SK-N-SH (cell line): ENCODE measurements around the gene GALR3. TPM values are rescaled to one million over a fixed set of nuclear protein-coding genes. Genes with fewer than 3 reads are reported as not detected.

Experiments used
- CTCF ChIA-PET: fragments of 300-600, 350-600 bp; formaldehyde crosslinking; extraction: SDS; loops from one replicate; lab custom pipeline; 2021; lab: Yijun Ruan, JAX
- POLR2A ChIA-PET: fragments of 350-600 bp; sonication (Branson Sonifier 250); formaldehyde crosslinking; extraction: SDS; loops from one replicate; lab custom pipeline; 2020; ENCODE audit warnings: antibody characterized with exemption, inconsistent platforms; lab: Yijun Ruan, JAX
- DNase-seq: peaks from one replicate; pipeline ENCODE4 v3.0.0; 2012
- H2AFZ ChIP-seq: fragments of 200-600 bp; sonication (generic); 2 replicates; pipeline ENCODE4 v1.8.1; 2016; ENCODE audit warnings: antibody characterized with exemption, mild to moderate bottlenecking, low read depth
- H3F3A ChIP-seq: fragments of 200-600 bp; sonication (generic); replicated peaks from 2 replicates; pipeline ENCODE3; 2016; ENCODE audit warnings: antibody characterized with exemption, mild to moderate bottlenecking; ENCODE audit not compliant: insufficient read depth
- H3K27ac ChIP-seq, 2 experiments: fragments of 200-500 bp in 1 of 2; fragments of 200-600 bp in 1 of 2; sonication (Bioruptor generic) in 1 of 2; sonication (generic), shearing (Covaris generic) in 1 of 2; 2 replicates each; pipeline versions ENCODE4 v1.5.1 to v1.6.1; 2014 to 2016; ENCODE audit warnings: low read depth in 2 of 2, inconsistent platforms in 1 of 2, low read length in 1 of 2, mild to moderate bottlenecking in 1 of 2, mixed read lengths in 1 of 2
- H3K27me3 ChIP-seq: fragments of 200-600 bp; sonication (generic), shearing (Covaris generic); 2 replicates; pipeline ENCODE4 v1.6.1; 2016; ENCODE audit warnings: mixed run types; ENCODE audit not compliant: insufficient read depth
- H3K36me3 ChIP-seq, 2 experiments: fragments of 200-500 bp in 1 of 2; fragments of 200-600 bp in 1 of 2; sonication (Bioruptor generic) in 1 of 2; sonication (generic) in 1 of 2; replicated peaks in 1 of 2; 2 replicates each; pipeline versions ENCODE3 to v1.5.1; 2014 to 2016; ENCODE audit warnings: low read length in 1 of 2, mild to moderate bottlenecking in 1 of 2; ENCODE audit not compliant: insufficient read depth in 2 of 2, control insufficient read depth in 1 of 2
- H3K4me1 ChIP-seq, 2 experiments: fragments of 200-500 bp in 1 of 2; fragments of 200-600 bp in 1 of 2; sonication (Bioruptor generic) in 1 of 2; sonication (generic), shearing (Covaris generic) in 1 of 2; 2 replicates each; pipeline versions ENCODE4 v1.5.1 to v1.6.1; 2014 to 2016; ENCODE audit warnings: low read depth in 1 of 2, low read length in 1 of 2, mixed run types in 1 of 2; ENCODE audit not compliant: insufficient read depth in 2 of 2, control insufficient read depth in 1 of 2
- H3K4me2 ChIP-seq: fragments of 200-600 bp; sonication (generic), shearing (Covaris generic); 2 replicates; pipeline ENCODE4 v1.6.1; 2017; ENCODE audit warnings: mixed run types
- H3K4me3 ChIP-seq, 2 experiments: fragments of 200-500 bp in 1 of 2; fragments of 200-600 bp in 1 of 2; sonication (Bioruptor generic) in 1 of 2; sonication (generic), shearing (Covaris generic) in 1 of 2; 2 replicates each; pipeline versions ENCODE4 v1.5.1 to v1.8.1; 2014 to 2016; ENCODE audit warnings: low read depth in 2 of 2, inconsistent platforms in 1 of 2, low read length in 1 of 2, mild to moderate bottlenecking in 1 of 2, mixed read lengths in 1 of 2, moderate library complexity in 1 of 2
- H3K79me2 ChIP-seq: fragments of 200-600 bp; sonication (generic); 2 replicates; pipeline ENCODE4 v1.8.1; 2017; ENCODE audit warnings: mild to moderate bottlenecking; ENCODE audit not compliant: insufficient read depth
- H3K9ac ChIP-seq: fragments of 200-600 bp; sonication (generic); 2 replicates; pipeline ENCODE4 v1.6.1; 2017; ENCODE audit warnings: mixed run types
- H3K9me2 ChIP-seq: fragments of 200-600 bp; sonication (generic); 2 replicates; pipeline ENCODE4 v1.6.1; 2017; ENCODE audit warnings: mixed run types
- H3K9me3 ChIP-seq: fragments of 200-600 bp; sonication (generic); 2 replicates; pipeline ENCODE4 v1.6.1; 2017; ENCODE audit warnings: mixed run types, mild to moderate bottlenecking, moderate library complexity
- H4K20me1 ChIP-seq: fragments of 200-600 bp; sonication (generic); 2 replicates; pipeline ENCODE4 v1.6.1; 2017; ENCODE audit warnings: mild to moderate bottlenecking, mixed run types; ENCODE audit not compliant: insufficient read depth
- FOSL2 ChIP-seq: IDR thresholded peaks from 2 replicates; pipeline ENCODE4 v1.4.0; 2012; ENCODE audit warnings: low read depth, mild to moderate bottlenecking, moderate library complexity, borderline replicate concordance
- GABPA ChIP-seq: IDR thresholded peaks from 2 replicates; pipeline ENCODE4 v1.4.0; 2012; ENCODE audit warnings: low read depth, mild to moderate bottlenecking
- NRF1 ChIP-seq: IDR thresholded peaks from 2 replicates; pipeline ENCODE4 v1.6.1; 2012; ENCODE audit warnings: low read depth, mild to moderate bottlenecking, low read length
- RAD21 ChIP-seq: IDR thresholded peaks from 2 replicates; pipeline ENCODE4 v1.6.1; 2012; ENCODE audit warnings: mild to moderate bottlenecking, low read length
- RXRA ChIP-seq: IDR thresholded peaks from 2 replicates; pipeline ENCODE4 v1.4.0; 2012; ENCODE audit warnings: low read depth, mild to moderate bottlenecking, borderline replicate concordance
- TAF1 ChIP-seq: IDR thresholded peaks from 2 replicates; pipeline ENCODE4 v1.6.1; 2012; ENCODE audit warnings: low read depth, mild to moderate bottlenecking, low read length, moderate library complexity, borderline replicate concordance
- WGBS: methylation state at CpG from one replicate; pipeline ENCODE4 v1.1.6; 2017; ENCODE audit warnings: low lambda C conversion rate; 5-methylcytosine and 5-hydroxymethylcytosine counted together
- polyA plus RNA-seq, 3 experiments: library from polyadenylated mRNA; depleted of rRNA; stranded (reverse); fragments of >200 nt; gene quantifications; 2 replicates each; pipeline ENCODE4 v1.2.3, GENCODE V29; 2012
- TF ChIP-seq, protein P1 (sequence below): fragments of 150-350 bp; IDR thresholded peaks from 2 replicates; pipeline ENCODE4 v1.6.1; 2016; ENCODE audit warnings: mild to moderate bottlenecking, low read depth, low read length
- TF ChIP-seq, protein P2 (sequence below): IDR thresholded peaks from 2 replicates; pipeline ENCODE4 v1.6.1; 2012; ENCODE audit warnings: mild to moderate bottlenecking, low read depth, low read length, moderate library complexity
- TF ChIP-seq, protein P3 (sequence below): fragments of 200-600 bp; sonication (generic); IDR thresholded peaks from 2 replicates; pipeline ENCODE4 v1.6.1; 2017; ENCODE audit warnings: antibody characterized with exemption, mild to moderate bottlenecking, moderate library complexity

GALR3 gene, protein sequence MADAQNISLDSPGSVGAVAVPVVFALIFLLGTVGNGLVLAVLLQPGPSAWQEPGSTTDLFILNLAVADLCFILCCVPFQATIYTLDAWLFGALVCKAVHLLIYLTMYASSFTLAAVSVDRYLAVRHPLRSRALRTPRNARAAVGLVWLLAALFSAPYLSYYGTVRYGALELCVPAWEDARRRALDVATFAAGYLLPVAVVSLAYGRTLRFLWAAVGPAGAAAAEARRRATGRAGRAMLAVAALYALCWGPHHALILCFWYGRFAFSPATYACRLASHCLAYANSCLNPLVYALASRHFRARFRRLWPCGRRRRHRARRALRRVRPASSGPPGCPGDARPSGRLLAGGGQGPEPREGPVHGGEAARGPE
- not detected in 2 replicates for polyA plus RNA-seq (2012; rRNA removed)
- not detected in 2 replicates for polyA plus RNA-seq (2012; cell fraction: cytosol; rRNA removed)
- polyA plus RNA-seq (2012; cell fraction: nucleus; rRNA removed), result 0.13 and 0.50 TPM in 2 replicates

DNA sequence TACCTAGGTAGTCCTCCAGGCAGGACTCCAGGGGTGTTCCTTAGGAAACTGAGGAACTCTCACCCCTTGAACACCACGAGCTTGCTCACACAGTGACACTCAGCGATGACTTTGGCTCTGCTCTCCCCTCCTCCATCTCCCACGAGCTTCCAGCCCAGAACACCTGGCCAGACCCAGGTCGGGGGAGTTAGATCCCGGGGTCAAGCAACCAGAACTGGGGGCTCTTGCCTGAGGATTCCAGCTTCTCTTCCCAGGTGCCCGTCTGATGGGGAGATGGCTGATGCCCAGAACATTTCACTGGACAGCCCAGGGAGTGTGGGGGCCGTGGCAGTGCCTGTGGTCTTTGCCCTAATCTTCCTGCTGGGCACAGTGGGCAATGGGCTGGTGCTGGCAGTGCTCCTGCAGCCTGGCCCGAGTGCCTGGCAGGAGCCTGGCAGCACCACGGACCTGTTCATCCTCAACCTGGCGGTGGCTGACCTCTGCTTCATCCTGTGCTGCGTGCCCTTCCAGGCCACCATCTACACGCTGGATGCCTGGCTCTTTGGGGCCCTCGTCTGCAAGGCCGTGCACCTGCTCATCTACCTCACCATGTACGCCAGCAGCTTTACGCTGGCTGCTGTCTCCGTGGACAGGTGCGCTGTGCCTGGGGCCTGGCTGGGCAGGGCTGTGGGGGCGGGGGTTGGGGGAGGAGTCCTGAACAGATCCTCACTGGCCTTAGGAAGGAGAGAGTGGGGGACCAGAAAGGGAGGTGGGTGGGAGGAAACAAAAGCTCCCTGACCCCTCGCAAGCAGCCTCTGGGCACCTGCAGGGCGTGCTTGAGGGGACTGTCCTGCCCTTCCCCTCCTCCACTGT, at the start of gene GALR3:
GALR3 (plus strand) TSS at position 249 of the 852 bp plus-strand sequence; CDS start at position 274, 25 bp downstream.
- ChIA-PET CTCF (interaction anchor here (0.6 to 14.0 kb wide), 4 partner anchors 13 to 74 kb away, joined by 3 to 182 read pairs (median 3); partner anchors contain the start of gene ANKRD54), POLR2A (interaction anchor here (1.0 kb wide), 1 partner anchor 16 kb away, joined by 5 read pairs; the partner anchor contains the start of gene GCAT)
- Histone ChIP-seq H2AFZ (no peak within 1 kb of the TSS), H3K9me2 (no peaks in the 10 kb centered on the region), H3K4me1 (peaks cover 0 to 1% of the 10 kb centered on the region in 2 experiments; a peak in 1 of 4 replicates), H3K27me3 (no peaks in the 10 kb centered on the region; the same call in 1 of the 2 replicates), H3K9me3 (no peaks in the 10 kb centered on the region), H3K4me2 (no peak within 1 kb of the TSS), H3F3A (no peaks in the 10 kb centered on the region), H3K36me3 (no peaks in the 10 kb centered on the region), H3K4me3 (no peak within 1 kb of the TSS), H3K27ac (no peak within 1 kb of the TSS), H3K79me2 (no peaks in the 10 kb centered on the region), H4K20me1 (no peaks in the 10 kb centered on the region), H3K9ac (no peak within 1 kb of the TSS)
- TF ChIP-seq RXRA, result no peak
- TF ChIP-seq, protein P1, sequence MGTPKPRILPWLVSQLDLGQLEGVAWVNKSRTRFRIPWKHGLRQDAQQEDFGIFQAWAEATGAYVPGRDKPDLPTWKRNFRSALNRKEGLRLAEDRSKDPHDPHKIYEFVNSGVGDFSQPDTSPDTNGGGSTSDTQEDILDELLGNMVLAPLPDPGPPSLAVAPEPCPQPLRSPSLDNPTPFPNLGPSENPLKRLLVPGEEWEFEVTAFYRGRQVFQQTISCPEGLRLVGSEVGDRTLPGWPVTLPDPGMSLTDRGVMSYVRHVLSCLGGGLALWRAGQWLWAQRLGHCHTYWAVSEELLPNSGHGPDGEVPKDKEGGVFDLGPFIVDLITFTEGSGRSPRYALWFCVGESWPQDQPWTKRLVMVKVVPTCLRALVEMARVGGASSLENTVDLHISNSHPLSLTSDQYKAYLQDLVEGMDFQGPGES, result no peak
- TF ChIP-seq TAF1, result no peak
- TF ChIP-seq GABPA, result no peak
- TF ChIP-seq NRF1, result no peak
- TF ChIP-seq FOSL2, result no peak
- no peak for TF ChIP-seq RAD21
- TF ChIP-seq, protein P2, sequence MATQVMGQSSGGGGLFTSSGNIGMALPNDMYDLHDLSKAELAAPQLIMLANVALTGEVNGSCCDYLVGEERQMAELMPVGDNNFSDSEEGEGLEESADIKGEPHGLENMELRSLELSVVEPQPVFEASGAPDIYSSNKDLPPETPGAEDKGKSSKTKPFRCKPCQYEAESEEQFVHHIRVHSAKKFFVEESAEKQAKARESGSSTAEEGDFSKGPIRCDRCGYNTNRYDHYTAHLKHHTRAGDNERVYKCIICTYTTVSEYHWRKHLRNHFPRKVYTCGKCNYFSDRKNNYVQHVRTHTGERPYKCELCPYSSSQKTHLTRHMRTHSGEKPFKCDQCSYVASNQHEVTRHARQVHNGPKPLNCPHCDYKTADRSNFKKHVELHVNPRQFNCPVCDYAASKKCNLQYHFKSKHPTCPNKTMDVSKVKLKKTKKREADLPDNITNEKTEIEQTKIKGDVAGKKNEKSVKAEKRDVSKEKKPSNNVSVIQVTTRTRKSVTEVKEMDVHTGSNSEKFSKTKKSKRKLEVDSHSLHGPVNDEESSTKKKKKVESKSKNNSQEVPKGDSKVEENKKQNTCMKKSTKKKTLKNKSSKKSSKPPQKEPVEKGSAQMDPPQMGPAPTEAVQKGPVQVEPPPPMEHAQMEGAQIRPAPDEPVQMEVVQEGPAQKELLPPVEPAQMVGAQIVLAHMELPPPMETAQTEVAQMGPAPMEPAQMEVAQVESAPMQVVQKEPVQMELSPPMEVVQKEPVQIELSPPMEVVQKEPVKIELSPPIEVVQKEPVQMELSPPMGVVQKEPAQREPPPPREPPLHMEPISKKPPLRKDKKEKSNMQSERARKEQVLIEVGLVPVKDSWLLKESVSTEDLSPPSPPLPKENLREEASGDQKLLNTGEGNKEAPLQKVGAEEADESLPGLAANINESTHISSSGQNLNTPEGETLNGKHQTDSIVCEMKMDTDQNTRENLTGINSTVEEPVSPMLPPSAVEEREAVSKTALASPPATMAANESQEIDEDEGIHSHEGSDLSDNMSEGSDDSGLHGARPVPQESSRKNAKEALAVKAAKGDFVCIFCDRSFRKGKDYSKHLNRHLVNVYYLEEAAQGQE, result no peak
- TF ChIP-seq, protein P3, sequence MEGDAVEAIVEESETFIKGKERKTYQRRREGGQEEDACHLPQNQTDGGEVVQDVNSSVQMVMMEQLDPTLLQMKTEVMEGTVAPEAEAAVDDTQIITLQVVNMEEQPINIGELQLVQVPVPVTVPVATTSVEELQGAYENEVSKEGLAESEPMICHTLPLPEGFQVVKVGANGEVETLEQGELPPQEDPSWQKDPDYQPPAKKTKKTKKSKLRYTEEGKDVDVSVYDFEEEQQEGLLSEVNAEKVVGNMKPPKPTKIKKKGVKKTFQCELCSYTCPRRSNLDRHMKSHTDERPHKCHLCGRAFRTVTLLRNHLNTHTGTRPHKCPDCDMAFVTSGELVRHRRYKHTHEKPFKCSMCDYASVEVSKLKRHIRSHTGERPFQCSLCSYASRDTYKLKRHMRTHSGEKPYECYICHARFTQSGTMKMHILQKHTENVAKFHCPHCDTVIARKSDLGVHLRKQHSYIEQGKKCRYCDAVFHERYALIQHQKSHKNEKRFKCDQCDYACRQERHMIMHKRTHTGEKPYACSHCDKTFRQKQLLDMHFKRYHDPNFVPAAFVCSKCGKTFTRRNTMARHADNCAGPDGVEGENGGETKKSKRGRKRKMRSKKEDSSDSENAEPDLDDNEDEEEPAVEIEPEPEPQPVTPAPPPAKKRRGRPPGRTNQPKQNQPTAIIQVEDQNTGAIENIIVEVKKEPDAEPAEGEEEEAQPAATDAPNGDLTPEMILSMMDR, result no peak
- DNase-seq, result no peak
- 64% methylated on average over 13 of the region's 21 CpGs for WGBS
